GM12878 (cell line): ENCODE measurements around the gene PRR5L. TPM values are rescaled to one million over a fixed set of nuclear protein-coding genes. Genes with fewer than 3 reads are reported as not detected.

Source experiments
- ATAC-seq: fragments of 200-7000 bp; cut with Tn5 transposase; 3 replicates; pipeline ENCODE4 v1.9.1; 2020; ENCODE audit warnings: mild to moderate bottlenecking, moderate library complexity
- BruUV-seq: library from RNA; stranded (reverse); fragments of 400-500 nt; replicated peaks from 2 replicates; lab custom pipeline; 2021; lab: Mats Ljungman, UMichigan
- CTCF ChIA-PET: fragments of 300-600 bp; sonication (Branson Sonifier 250); formaldehyde crosslinking; extraction: SDS; loops from one replicate; lab custom pipeline; 2021; ENCODE audit warnings: inconsistent platforms; lab: Yijun Ruan, JAX
- POLR2A ChIA-PET: fragments of 350-600 bp; formaldehyde crosslinking; extraction: SDS; loops from one replicate; lab custom pipeline; 2021; ENCODE audit warnings: inconsistent platforms; lab: Charles Lee
- RAD21 ChIA-PET: fragments of 300-600 bp; sonication (Branson Sonifier 250); formaldehyde crosslinking; loops from one replicate; lab custom pipeline; 2023; ENCODE audit warnings: antibody characterized with exemption; ENCODE audit not compliant: unreplicated experiment; lab: Charles Lee
- SMC1A ChIA-PET: fragments of 300-600 bp; sonication (Branson Sonifier 250); formaldehyde crosslinking; loops from one replicate; lab custom pipeline; 2023; ENCODE audit not compliant: unreplicated experiment, uncharacterized antibody; lab: Charles Lee
- DNase-seq: peaks from one replicate; pipeline ENCODE4 v3.0.0-alpha.2; 2011; ENCODE audit warnings: low read depth, low spot score
- FAIRE-seq: peaks from 3 replicates; lab custom pipeline; 2011; peaks lifted over from hg19 to GRCh38; lab: Jason Lieb, UNC
- H2AFZ ChIP-seq: 2 replicates; pipeline ENCODE4 v1.6.0; 2011; ENCODE audit warnings: low read depth, low read length, control low read depth; ENCODE audit not compliant: control insufficient read depth
- H3K27ac ChIP-seq: 2 replicates; pipeline ENCODE4 v1.5.1; 2011; ENCODE audit warnings: control low read depth; ENCODE audit not compliant: control insufficient read depth, insufficient read depth
- H3K27me3 ChIP-seq, 2 experiments: replicated peaks in 1 of 2; 2 replicates each; pipeline versions ENCODE4 v1.6.0 to v1.6.1; 2011; ENCODE audit warnings: low read length in 1 of 2; ENCODE audit not compliant: control insufficient read depth in 2 of 2, insufficient read depth in 2 of 2
- H3K36me3 ChIP-seq, 2 experiments: 2 replicates each; pipeline ENCODE4 v1.5.1; 2011; ENCODE audit warnings: low read length in 1 of 2; ENCODE audit not compliant: control insufficient read depth in 2 of 2, insufficient read depth in 2 of 2
- H3K4me1 ChIP-seq: 2 replicates; pipeline ENCODE4 v1.6.1; 2011; ENCODE audit warnings: mild to moderate bottlenecking, low read length, moderate library complexity, mixed read lengths; ENCODE audit not compliant: control insufficient read depth, insufficient read depth
- H3K4me2 ChIP-seq: 2 replicates; pipeline ENCODE4 v1.6.0; 2011; ENCODE audit warnings: control low read depth; ENCODE audit not compliant: control insufficient read depth, insufficient read depth
- H3K4me3 ChIP-seq: fragments of 200-600 bp; sonication (generic); 2 replicates; pipeline ENCODE4 v1.5.1; 2016
- H3K79me2 ChIP-seq: 2 replicates; pipeline ENCODE4 v1.6.0; 2011; ENCODE audit warnings: low read length; ENCODE audit not compliant: control insufficient read depth, insufficient read depth
- H3K9ac ChIP-seq: 2 replicates; pipeline ENCODE4 v1.8.0; 2011; ENCODE audit warnings: low read length, control low read depth, mixed read lengths; ENCODE audit not compliant: control insufficient read depth, insufficient read depth
- H3K9me3 ChIP-seq: replicated peaks from 3 replicates; pipeline ENCODE4 v1.5.1; 2011; ENCODE audit warnings: mild to moderate bottlenecking, low read length; ENCODE audit not compliant: control insufficient read depth, insufficient read depth
- H4K20me1 ChIP-seq: 2 replicates; pipeline ENCODE4 v1.6.0; 2011; ENCODE audit not compliant: control insufficient read depth, insufficient read depth
- BCL11A ChIP-seq: IDR thresholded peaks from 2 replicates; pipeline ENCODE4 v1.6.1; 2011; ENCODE audit warnings: low read depth, low read length
- CEBPB ChIP-seq, 2 experiments: fragments of 150-350 bp in 1 of 2; IDR thresholded peaks; 2 replicates each; pipeline ENCODE4 v1.6.1; 2012 to 2014; ENCODE audit warnings: low read depth in 2 of 2, low read length in 2 of 2, borderline replicate concordance in 1 of 2, inconsistent platforms in 1 of 2
- CREB1 ChIP-seq: IDR thresholded peaks from 2 replicates; pipeline ENCODE4 v1.6.1; 2012; ENCODE audit warnings: low read depth, mild to moderate bottlenecking, inconsistent platforms
- FOXK2 ChIP-seq: fragments of 450-650 bp; IDR thresholded peaks from 2 replicates; pipeline ENCODE4 v1.6.1; 2017; ENCODE audit warnings: mild to moderate bottlenecking, moderate library complexity
- FOXM1 ChIP-seq: IDR thresholded peaks from 2 replicates; pipeline ENCODE4 v1.6.1; 2012; ENCODE audit warnings: low read depth, mild to moderate bottlenecking, inconsistent platforms, low read length, moderate library complexity
- GABPA ChIP-seq: IDR thresholded peaks from 2 replicates; pipeline ENCODE4 v1.6.1; 2014; ENCODE audit warnings: antibody characterized with exemption, low read depth, mild to moderate bottlenecking, inconsistent platforms
- HDGF ChIP-seq: fragments of 450-650 bp; IDR thresholded peaks from 2 replicates; pipeline ENCODE4 v1.6.1; 2016; ENCODE audit warnings: antibody characterized with exemption
- IKZF1 ChIP-seq: fragments of 450-650 bp; conservative IDR thresholded peaks from 2 replicates; pipeline ENCODE4 v1.6.1; 2017; ENCODE audit warnings: antibody characterized with exemption, mild to moderate bottlenecking
- IRF4 ChIP-seq: IDR thresholded peaks from 2 replicates; pipeline ENCODE4 v1.6.1; 2011; ENCODE audit warnings: low read depth, low read length
- MYC ChIP-seq: IDR thresholded peaks from 2 replicates; pipeline ENCODE4 v1.6.1; 2011; ENCODE audit warnings: mild to moderate bottlenecking, low read length, moderate library complexity, inconsistent platforms; ENCODE audit not compliant: insufficient read depth, insufficient replicate concordance, insufficient read length, severe bottlenecking
- NBN ChIP-seq: fragments of 450-650 bp; IDR thresholded peaks from 2 replicates; pipeline ENCODE4 v1.6.1; 2016
- NR2C1 ChIP-seq: fragments of 450-650 bp; IDR thresholded peaks from 2 replicates; pipeline ENCODE4 v1.6.1; 2017; ENCODE audit warnings: antibody characterized with exemption, mild to moderate bottlenecking, moderate library complexity
- SMARCA5 ChIP-seq: fragments of 450-650 bp; IDR thresholded peaks from 2 replicates; pipeline ENCODE4 v1.6.1; 2017; ENCODE audit warnings: mild to moderate bottlenecking
- TCF7 ChIP-seq: IDR thresholded peaks from 2 replicates; pipeline ENCODE4 v1.6.1; 2014; ENCODE audit warnings: antibody characterized with exemption, borderline replicate concordance
- WRNIP1 ChIP-seq: IDR thresholded peaks from 2 replicates; pipeline ENCODE4 v1.6.1; 2011; ENCODE audit warnings: low read depth, low read length, improper control_type of control experiment, borderline replicate concordance
- ZBED1 ChIP-seq: IDR thresholded peaks from 2 replicates; pipeline ENCODE4 v1.6.1; 2016; ENCODE audit warnings: borderline replicate concordance
- WGBS: methylation state at CpG from one replicate; pipeline ENCODE4 v1.1.6; 2016; ENCODE audit warnings: low lambda C conversion rate; ENCODE audit not compliant: insufficient replicate concordance, insufficient coverage; ENCODE audit errors: missing lambda C conversion rate; 5-methylcytosine and 5-hydroxymethylcytosine counted together
- in situ Hi-C: fragments of 300-500 bp; cut with MboI; formaldehyde crosslinking; loops from 9 replicates; pipeline ENCODE4 v1.14.3; 2018; ENCODE audit warnings: mixed read lengths
- intact Hi-C: fragments of 100-400 bp; cut with micrococcal nuclease; formaldehyde crosslinking; loops from one replicate; pipeline ENCODE4 v1.14.2; 2022; ENCODE audit not compliant: unreplicated experiment
- polyA plus RNA-seq, 11 experiments: library from polyadenylated mRNA; depleted of rRNA in 4 of 11; unstranded in 6 of 11; stranded (reverse) in 5 of 11; fragments of >200 nt; fragmentation: Nextera tagmentation in 4 of 11; fragmentation: Illumina TruSeq in 1 of 11; extraction: Ambion mirVana in 4 of 11; extraction: Trizol in 1 of 11; gene quantifications; 1 replicate in 1 of 11; 2 replicates in 10 of 11; pipeline versions ENCODE4 v1.2.1 to v1.2.3, GENCODE V29; 2011 to 2016; ENCODE audit warnings: inconsistent platforms in 2 of 11, missing spikeins in 2 of 11, low read depth in 1 of 11
- total RNA-seq, 4 experiments: library from RNA; depleted of rRNA in 3 of 4; stranded (reverse); fragments of >200 nt in 3 of 4; fragmentation: Illumina TruSeq in 1 of 4; extraction: Trizol in 1 of 4; gene quantifications; 2 replicates each; pipeline versions ENCODE4 v1.2.1 to v1.2.3, GENCODE V29; 2013 to 2021
- TF ChIP-seq, protein P1 (sequence below): IDR thresholded peaks from 2 replicates; pipeline ENCODE4 v1.6.1; 2011; ENCODE audit warnings: low read depth, low read length, improper control_type of control experiment, borderline replicate concordance
- TF ChIP-seq, protein P2 (sequence below): fragments of 450-650 bp; IDR thresholded peaks from 2 replicates; pipeline ENCODE4 v1.6.1; 2017; ENCODE audit warnings: mild to moderate bottlenecking
- TF ChIP-seq, protein P3 (sequence below): fragments of 150-350 bp; IDR thresholded peaks from 2 replicates; pipeline ENCODE4 v1.6.1; 2014; ENCODE audit warnings: mild to moderate bottlenecking, low read depth, low read length
- TF ChIP-seq, protein P4 (sequence below): IDR thresholded peaks from 2 replicates; pipeline ENCODE4 v1.6.1; 2011; ENCODE audit warnings: borderline replicate concordance, low read depth, mild to moderate bottlenecking, moderate library complexity, low read length; ENCODE audit not compliant: insufficient read depth, poor library complexity, severe bottlenecking

The PRR5L gene
- total and polyA plus RNA-seq, 10 of the 15 experiments (the other 5 are each of a cell fraction or from before 2014, with no cell fraction given) = 0.11 to 4.2 (median 0.67) TPM; not detected in 1

DNA sequence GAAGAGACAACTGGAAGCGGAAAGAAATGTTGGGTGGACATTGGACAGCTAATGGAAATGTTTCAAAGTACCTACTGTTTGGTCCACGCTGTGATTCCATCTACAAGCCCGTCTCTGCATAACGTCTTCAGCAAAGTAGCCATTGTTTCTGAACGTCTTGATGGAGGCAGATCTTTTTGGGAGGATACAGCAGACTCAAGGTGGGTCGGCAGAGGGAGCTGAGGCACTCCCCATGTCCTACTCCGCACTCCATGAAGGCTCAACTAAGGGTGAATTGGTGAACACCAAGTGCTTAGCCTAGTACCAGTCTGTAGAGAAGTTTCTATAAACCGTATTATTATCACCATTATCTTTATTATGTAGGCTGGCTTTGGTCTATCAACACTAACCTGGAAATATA is 45.8 kb downstream of the PRR5L start:
- ATAC-seq = no peak
- Histone ChIP-seq H3K4me1 (no peaks in the 10 kb centered on the region), H3K27me3 (no peaks in the 10 kb centered on the region; a peak in 1 of 4 replicates), H3K79me2 (no peaks in the 10 kb centered on the region), H3K4me3 (no peak overlapping the region), H4K20me1 (no peaks in the 10 kb centered on the region), H3K9ac (no peak overlapping the region), H3K4me2 (no peak overlapping the region), H3K36me3 (no peaks in the 10 kb centered on the region), H2AFZ (no peak overlapping the region), H3K9me3 (no peaks in the 10 kb centered on the region)
- FAIRE-seq = no peak
- intact Hi-C loops = no loop called here
- ChIA-PET SMC1A (interaction anchor here (1.4 kb wide), 1 partner anchor 137 kb away, joined by 5 read pairs; no protein-coding TSS in a partner anchor), POLR2A (no interaction called here), CTCF (interaction anchor here (0.8 to 1.1 kb wide), 2 partner anchors 136 to 151 kb away, joined by 3 to 4 read pairs; no protein-coding TSS in a partner anchor), RAD21 (interaction anchor here (1.3 kb wide), 1 partner anchor 20 kb away, joined by 3 read pairs; no protein-coding TSS in a partner anchor)
- BruUV-seq = no TSS peak
- WGBS = 23% methylated on average over 8 of the region's 8 CpGs
- DNase-seq = no peak
- TF ChIP-seq NBN (no peak), FOXM1 (no peak), CREB1 (no peak), WRNIP1 (no peak), BCL11A (no peak), ZBED1 (no peak), FOXK2 (no peak), SMARCA5 (no peak), IKZF1 (no peak), MYC (no peak), GABPA (no peak), CEBPB (IDR thresholded peaks at IDR 0.05; ENCODE audit: borderline replicate concordance in 1 of 2, low read depth in 2 of 2, low read length in 2 of 2) (no peak), NR2C1 (no peak), TCF7 (no peak), IRF4 (no peak), HDGF (no peak)
- TF ChIP-seq, protein P1, sequence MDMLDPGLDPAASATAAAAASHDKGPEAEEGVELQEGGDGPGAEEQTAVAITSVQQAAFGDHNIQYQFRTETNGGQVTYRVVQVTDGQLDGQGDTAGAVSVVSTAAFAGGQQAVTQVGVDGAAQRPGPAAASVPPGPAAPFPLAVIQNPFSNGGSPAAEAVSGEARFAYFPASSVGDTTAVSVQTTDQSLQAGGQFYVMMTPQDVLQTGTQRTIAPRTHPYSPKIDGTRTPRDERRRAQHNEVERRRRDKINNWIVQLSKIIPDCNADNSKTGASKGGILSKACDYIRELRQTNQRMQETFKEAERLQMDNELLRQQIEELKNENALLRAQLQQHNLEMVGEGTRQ = no peak
- TF ChIP-seq, protein P2, sequence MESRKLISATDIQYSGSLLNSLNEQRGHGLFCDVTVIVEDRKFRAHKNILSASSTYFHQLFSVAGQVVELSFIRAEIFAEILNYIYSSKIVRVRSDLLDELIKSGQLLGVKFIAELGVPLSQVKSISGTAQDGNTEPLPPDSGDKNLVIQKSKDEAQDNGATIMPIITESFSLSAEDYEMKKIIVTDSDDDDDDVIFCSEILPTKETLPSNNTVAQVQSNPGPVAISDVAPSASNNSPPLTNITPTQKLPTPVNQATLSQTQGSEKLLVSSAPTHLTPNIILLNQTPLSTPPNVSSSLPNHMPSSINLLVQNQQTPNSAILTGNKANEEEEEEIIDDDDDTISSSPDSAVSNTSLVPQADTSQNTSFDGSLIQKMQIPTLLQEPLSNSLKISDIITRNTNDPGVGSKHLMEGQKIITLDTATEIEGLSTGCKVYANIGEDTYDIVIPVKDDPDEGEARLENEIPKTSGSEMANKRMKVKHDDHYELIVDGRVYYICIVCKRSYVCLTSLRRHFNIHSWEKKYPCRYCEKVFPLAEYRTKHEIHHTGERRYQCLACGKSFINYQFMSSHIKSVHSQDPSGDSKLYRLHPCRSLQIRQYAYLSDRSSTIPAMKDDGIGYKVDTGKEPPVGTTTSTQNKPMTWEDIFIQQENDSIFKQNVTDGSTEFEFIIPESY = no peak
- TF ChIP-seq, protein P3, sequence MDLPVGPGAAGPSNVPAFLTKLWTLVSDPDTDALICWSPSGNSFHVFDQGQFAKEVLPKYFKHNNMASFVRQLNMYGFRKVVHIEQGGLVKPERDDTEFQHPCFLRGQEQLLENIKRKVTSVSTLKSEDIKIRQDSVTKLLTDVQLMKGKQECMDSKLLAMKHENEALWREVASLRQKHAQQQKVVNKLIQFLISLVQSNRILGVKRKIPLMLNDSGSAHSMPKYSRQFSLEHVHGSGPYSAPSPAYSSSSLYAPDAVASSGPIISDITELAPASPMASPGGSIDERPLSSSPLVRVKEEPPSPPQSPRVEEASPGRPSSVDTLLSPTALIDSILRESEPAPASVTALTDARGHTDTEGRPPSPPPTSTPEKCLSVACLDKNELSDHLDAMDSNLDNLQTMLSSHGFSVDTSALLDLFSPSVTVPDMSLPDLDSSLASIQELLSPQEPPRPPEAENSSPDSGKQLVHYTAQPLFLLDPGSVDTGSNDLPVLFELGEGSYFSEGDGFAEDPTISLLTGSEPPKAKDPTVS = no peak
- TF ChIP-seq, protein P4, sequence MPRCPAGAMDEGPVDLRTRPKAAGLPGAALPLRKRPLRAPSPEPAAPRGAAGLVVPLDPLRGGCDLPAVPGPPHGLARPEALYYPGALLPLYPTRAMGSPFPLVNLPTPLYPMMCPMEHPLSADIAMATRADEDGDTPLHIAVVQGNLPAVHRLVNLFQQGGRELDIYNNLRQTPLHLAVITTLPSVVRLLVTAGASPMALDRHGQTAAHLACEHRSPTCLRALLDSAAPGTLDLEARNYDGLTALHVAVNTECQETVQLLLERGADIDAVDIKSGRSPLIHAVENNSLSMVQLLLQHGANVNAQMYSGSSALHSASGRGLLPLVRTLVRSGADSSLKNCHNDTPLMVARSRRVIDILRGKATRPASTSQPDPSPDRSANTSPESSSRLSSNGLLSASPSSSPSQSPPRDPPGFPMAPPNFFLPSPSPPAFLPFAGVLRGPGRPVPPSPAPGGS = no peak
- TF ChIP-seq, all 136 proteins: peak for 0
- no peak overlapping the region for H3K27ac ChIP-seq
- in situ Hi-C loops = no loop called here
